KOPT-K1 (cell line): ENCODE results near the gene PROC.

Source experiments
- H3K27ac ChIP-seq: fragments of 200-600 bp; sonication (generic); 2 replicates; pipeline ENCODE4 v1.5.1; 2016; ENCODE audit warnings: antibody characterized with exemption, mild to moderate bottlenecking, low read depth, low read length; ENCODE audit not compliant: poor library complexity, severe bottlenecking
- H3K36me3 ChIP-seq: fragments of 200-600 bp; sonication (generic); 2 replicates; pipeline ENCODE4 v1.5.1; 2017; ENCODE audit warnings: antibody characterized with exemption, mild to moderate bottlenecking, low read length, moderate library complexity; ENCODE audit not compliant: insufficient read depth
- H3K9me3 ChIP-seq: fragments of 200-600 bp; sonication (generic); 2 replicates; pipeline ENCODE4 v1.5.1; 2017; ENCODE audit warnings: antibody characterized with exemption, low read length, mild to moderate bottlenecking; ENCODE audit not compliant: insufficient read depth, poor library complexity, severe bottlenecking

PROC gene

DNA sequence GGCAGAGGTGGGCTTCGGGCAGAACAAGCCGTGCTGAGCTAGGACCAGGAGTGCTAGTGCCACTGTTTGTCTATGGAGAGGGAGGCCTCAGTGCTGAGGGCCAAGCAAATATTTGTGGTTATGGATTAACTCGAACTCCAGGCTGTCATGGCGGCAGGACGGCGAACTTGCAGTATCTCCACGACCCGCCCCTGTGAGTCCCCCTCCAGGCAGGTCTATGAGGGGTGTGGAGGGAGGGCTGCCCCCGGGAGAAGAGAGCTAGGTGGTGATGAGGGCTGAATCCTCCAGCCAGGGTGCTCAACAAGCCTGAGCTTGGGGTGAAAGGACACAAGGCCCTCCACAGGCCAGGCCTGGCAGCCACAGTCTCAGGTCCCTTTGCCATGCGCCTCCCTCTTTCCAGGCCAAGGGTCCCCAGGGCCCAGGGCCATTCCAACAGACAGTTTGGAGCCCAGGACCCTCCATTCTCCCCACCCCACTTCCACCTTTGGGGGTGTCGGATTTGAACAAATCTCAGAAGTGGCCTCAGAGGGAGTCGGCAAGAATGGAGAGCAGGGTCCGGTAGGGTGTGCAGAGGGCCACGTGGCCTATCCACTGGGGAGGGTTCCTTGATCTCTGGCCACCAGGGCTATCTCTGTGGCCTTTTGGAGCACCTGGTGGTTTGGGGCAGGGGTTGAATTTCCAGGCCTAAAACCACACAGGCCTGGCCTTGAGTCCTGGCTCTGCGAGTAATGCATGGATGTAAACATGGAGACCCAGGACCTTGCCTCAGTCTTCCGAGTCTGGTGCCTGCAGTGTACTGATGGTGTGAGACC lies at the start of gene PROC:
Gene PROC (plus strand): TSS at position 128 of the 812 bp plus-strand sequence. CDS start 1,516 bp downstream, outside the sequence.
- Histone ChIP-seq H3K27ac (peak within 1 kb of the TSS; percentile 86), H3K36me3 (no peaks in the 10 kb centered on the region), H3K9me3 (no peaks in the 10 kb centered on the region)

DNA sequence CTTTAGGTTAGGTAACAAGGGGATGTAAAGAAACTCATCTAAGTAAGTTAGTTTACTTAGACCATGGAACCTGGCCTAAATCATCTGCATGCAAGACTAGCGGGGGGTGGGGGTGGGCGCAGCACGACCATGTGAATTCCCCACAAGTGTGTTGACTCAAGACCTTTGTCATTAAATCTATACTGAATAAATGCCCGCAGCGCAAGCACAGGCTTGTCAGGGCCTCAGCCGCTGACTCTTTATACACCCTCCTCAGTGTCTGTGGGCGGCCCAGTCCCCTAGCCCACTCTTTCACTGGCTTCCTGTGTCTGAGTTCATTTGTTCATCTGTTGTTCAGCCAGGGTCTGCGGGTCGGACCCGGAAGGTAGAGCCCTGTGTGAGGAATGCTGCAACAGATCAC lies 48.2 kb upstream of the PROC start:
- Histone ChIP-seq H3K36me3 (peaks cover 10% of the 10 kb centered on the region; the same call in 1 of the 2 replicates), H3K27ac (no peak overlapping the region), H3K9me3 (peaks cover 54% of the 10 kb centered on the region)

DNA sequence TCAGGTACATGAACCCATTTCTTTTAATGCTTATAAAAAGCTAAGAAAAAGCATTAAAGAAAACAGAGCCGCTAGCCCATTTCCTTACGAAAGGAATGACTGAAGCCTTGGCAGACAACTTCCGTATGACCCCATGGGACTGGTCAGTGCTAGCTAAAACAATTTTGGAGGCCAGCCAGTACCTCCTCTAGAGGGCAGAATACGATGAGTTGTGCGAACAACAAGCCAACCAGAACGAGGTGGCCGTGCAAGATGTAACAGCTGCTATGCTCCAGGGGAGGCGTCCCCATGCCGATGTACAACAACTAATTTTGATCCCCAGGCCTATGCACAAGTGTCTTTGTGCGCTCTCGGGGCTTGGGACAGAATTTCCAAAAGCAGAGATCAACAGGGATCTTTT lies 47.2 kb upstream of the PROC start:
- Histone ChIP-seq H3K9me3 (peaks cover 62% of the 10 kb centered on the region), H3K36me3 (peaks cover 10% of the 10 kb centered on the region; the same call in 1 of the 2 replicates), H3K27ac (no peak overlapping the region)

- H3K9me3 ChIP-seq, result peaks cover 84% of the 10 kb centered on the region
These were observed 44.7 kb upstream of the PROC start for GRCh38 chr2:127373362-127374083.

GRCh38 chr2:127376257-127376656 lies 42.0 kb upstream of the PROC start:
- Histone ChIP-seq H3K9me3 (peaks cover 68% of the 10 kb centered on the region), H3K36me3 (peaks cover 17% of the 10 kb centered on the region), H3K27ac (no peak overlapping the region)

More at GRCh38 chr2:127373362-127374083, 44.7 kb upstream of the PROC start:
- H3K27ac ChIP-seq, result no peak overlapping the region
- H3K36me3 ChIP-seq, result peaks cover 22% of the 10 kb centered on the region

- Histone ChIP-seq H3K27ac (no peak overlapping the region), H3K36me3 (peaks cover 17% of the 10 kb centered on the region), H3K9me3 (peaks cover 58% of the 10 kb centered on the region)
These were observed 41.0 kb upstream of the PROC start for GRCh38 chr2:127377262-127377661.

DNA sequence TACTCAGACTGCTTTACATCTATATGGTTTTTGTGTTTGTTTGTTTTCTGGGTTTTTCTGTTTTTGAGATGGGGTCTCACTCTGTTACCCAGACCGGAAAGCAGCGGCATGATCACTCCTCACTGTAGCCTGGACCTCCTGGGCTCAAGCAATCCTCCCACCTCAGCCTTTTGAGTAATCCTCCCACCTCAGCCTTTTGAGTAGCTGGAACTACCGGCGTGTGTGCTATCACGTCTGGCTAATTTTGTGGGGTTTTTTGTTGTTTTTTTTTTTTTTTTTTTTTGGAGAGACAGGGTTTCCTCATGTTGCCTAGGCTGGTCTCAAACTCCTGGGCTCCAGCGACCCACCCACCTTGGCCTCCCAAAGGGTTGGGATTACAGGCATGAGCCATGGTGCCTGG lies 39.5 kb upstream of the PROC start:
- peaks cover 15% of the 10 kb centered on the region for H3K36me3 ChIP-seq
- H3K9me3 ChIP-seq, result peaks cover 44% of the 10 kb centered on the region
- no peak overlapping the region for H3K27ac ChIP-seq

- peaks cover 18% of the 10 kb centered on the region for H3K36me3 ChIP-seq
- H3K27ac ChIP-seq, result no peak overlapping the region
- H3K9me3 ChIP-seq, result peaks cover 34% of the 10 kb centered on the region
These were observed 38.4 kb upstream of the PROC start for GRCh38 chr2:127379712-127380355.

- H3K36me3 ChIP-seq, result peaks cover 15% of the 10 kb centered on the region
- H3K27ac ChIP-seq, result no peak overlapping the region
- H3K9me3 ChIP-seq, result peaks cover 17% of the 10 kb centered on the region
These were observed 36.5 kb upstream of the PROC start for GRCh38 chr2:127381762-127382161.

DNA sequence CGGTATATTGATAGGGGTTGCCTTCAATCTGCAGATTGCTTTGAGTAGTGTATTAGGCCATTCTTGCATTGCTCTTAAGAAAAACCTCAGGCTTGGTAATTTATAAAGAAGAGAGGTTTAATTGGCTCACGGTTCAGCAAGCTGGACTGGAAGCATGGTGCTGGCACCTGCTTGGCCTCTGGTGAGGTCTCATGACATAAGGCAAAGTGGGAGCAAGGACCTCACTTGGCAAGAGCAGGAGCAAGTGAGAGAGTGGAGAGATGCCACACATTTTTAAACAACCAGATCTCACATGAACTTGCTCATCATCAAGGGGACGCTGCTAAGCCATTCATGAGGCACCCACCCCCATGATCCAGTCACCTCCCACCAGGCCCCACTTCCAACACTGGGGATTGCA lies 35.4 kb upstream of the PROC start:
- Histone ChIP-seq H3K27ac (no peak overlapping the region), H3K9me3 (peaks cover 8% of the 10 kb centered on the region), H3K36me3 (peaks cover 9% of the 10 kb centered on the region)

GRCh38 chr2:127384529-127384928 lies 33.7 kb upstream of the PROC start:
- H3K36me3 ChIP-seq, result peaks cover 9% of the 10 kb centered on the region; the same call in 1 of the 2 replicates
- H3K9me3 ChIP-seq, result no peaks in the 10 kb centered on the region
- H3K27ac ChIP-seq, result no peak overlapping the region

- no peaks in the 10 kb centered on the region for H3K9me3 ChIP-seq
- H3K27ac ChIP-seq, result peak overlapping the region; percentile 98
- H3K36me3 ChIP-seq, result peaks cover 9% of the 10 kb centered on the region; the same call in 1 of the 2 replicates
These were observed 32.0 kb upstream of the PROC start for GRCh38 chr2:127386246-127386645.

GRCh38 chr2:127386764-127387654 lies 31.2 kb upstream of the PROC start:
- Histone ChIP-seq H3K27ac (peak overlapping the region; percentile 98), H3K9me3 (no peaks in the 10 kb centered on the region), H3K36me3 (peaks cover 9% of the 10 kb centered on the region; the same call in 1 of the 2 replicates)

DNA sequence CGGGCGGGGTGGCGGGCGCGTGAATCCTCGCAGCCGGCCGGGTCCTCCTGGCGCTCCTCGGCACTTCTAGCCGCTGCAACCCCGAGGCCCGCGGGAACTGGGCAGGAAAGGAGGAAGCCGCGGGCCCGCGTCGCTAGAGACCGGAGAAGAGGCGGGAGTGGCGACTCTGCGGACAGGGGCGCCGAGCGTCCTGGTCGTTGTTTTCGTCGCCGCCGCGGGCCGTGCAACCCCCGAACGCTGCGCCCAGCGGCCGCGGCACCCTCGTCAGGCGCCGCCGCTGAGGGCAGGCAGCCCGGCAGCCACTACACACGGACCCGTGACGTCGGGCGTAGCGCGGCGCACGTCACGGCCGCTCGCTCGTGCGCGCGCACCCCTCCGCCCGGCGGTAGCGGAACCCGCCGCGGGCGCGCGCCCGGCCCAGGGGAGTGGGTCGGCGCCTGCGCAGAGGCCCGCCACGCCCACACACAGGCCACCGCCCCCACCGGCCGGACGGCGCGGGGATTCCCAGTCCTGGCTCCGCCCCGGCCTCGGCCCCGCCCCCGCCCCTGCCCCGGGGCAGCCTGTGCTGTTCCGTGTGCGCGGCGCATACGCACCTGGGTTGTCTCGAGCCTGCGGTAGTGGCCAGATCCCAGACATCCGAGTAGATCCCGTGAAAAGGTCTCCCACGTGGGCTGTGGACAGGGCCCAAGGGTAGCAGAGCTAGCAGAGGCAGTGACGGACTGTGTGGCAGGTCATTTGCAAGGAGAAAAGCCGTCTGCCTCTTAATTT lies 30.4 kb upstream of the PROC start, which contains the start of gene MAP3K2:
Gene MAP3K2 (minus strand): TSS at position 321 of the 768 bp plus-strand sequence. CDS start 44,846 bp downstream, outside the sequence.
- peak within 1 kb of the TSS; percentile 98 for H3K27ac ChIP-seq
- no peaks in the 10 kb centered on the region for H3K9me3 ChIP-seq
- H3K36me3 ChIP-seq, result peaks cover 9% of the 10 kb centered on the region; the same call in 1 of the 2 replicates
